Neural progenitor cell (in vitro differentiated cells): ENCODE data around the gene CDC14C. TPM values are rescaled to one million over a fixed set of nuclear protein-coding genes. Genes with fewer than 3 reads are reported as not detected.
A peak's percentile ranks its signal among the peaks of the same experiment; 100 is the strongest.

Source experiments
- DNase-seq: peaks from one replicate; pipeline ENCODE4 v3.0.0-alpha.2; 2016; ENCODE audit warnings: low spot score
- H2AFZ ChIP-seq: fragments of 200-600 bp; sonication (generic); replicated peaks from 2 replicates; pipeline ENCODE4 v1.6.1; 2016; ENCODE audit warnings: antibody characterized with exemption
- H3F3A ChIP-seq: fragments of 200-600 bp; sonication (generic); 2 replicates; pipeline ENCODE4 v1.6.1; 2016; ENCODE audit warnings: antibody characterized with exemption, low read depth
- H3K27ac ChIP-seq: fragments of 200-600 bp; sonication (generic); 2 replicates; pipeline ENCODE4 v1.5.1; 2016; ENCODE audit warnings: mild to moderate bottlenecking
- H3K27me3 ChIP-seq: fragments of 200-600 bp; sonication (generic); 2 replicates; pipeline ENCODE4 v1.6.1; 2016; ENCODE audit warnings: mild to moderate bottlenecking, moderate library complexity
- H3K36me3 ChIP-seq: fragments of 200-600 bp; sonication (generic); 2 replicates; pipeline ENCODE4 v1.5.1; 2016
- H3K4me1 ChIP-seq: fragments of 200-600 bp; sonication (generic); 2 replicates; pipeline ENCODE4 v1.6.1; 2016; ENCODE audit warnings: mixed run types
- H3K4me2 ChIP-seq: fragments of 200-600 bp; sonication (generic); 2 replicates; pipeline ENCODE4 v1.6.1; 2016
- H3K4me3 ChIP-seq: fragments of 200-600 bp; sonication (generic); 2 replicates; pipeline ENCODE4 v1.5.1; 2016
- H3K79me2 ChIP-seq: fragments of 200-600 bp; sonication (generic); 2 replicates; pipeline ENCODE4 v1.6.1; 2016; ENCODE audit warnings: low read depth
- H3K9ac ChIP-seq: fragments of 200-600 bp; sonication (generic); 2 replicates; pipeline ENCODE4 v1.6.1; 2016
- H3K9me3 ChIP-seq: fragments of 200-600 bp; sonication (generic); 2 replicates; pipeline ENCODE4 v1.5.1; 2016; ENCODE audit warnings: low read depth
- H4K20me1 ChIP-seq: fragments of 200-600 bp; sonication (generic); 2 replicates; pipeline ENCODE4 v1.6.1; 2016; ENCODE audit warnings: low read depth
- H3K27ac Mint-ChIP-seq: 3 replicates; pipeline ENCODE4 v1.8.0; 2021; ENCODE audit warnings: mixed read lengths
- H3K27me3 Mint-ChIP-seq: 2 replicates; pipeline ENCODE4 v1.8.0; 2022; ENCODE audit warnings: low read depth, mild to moderate bottlenecking, inconsistent platforms, moderate library complexity, mixed read lengths; ENCODE audit not compliant: insufficient read depth
- H3K36me3 Mint-ChIP-seq: 3 replicates; pipeline ENCODE4 v1.8.0; 2021; ENCODE audit warnings: mixed read lengths
- H3K4me1 Mint-ChIP-seq: 3 replicates; pipeline ENCODE4 v1.8.0; 2021; ENCODE audit warnings: mixed read lengths
- H3K4me3 Mint-ChIP-seq: 3 replicates; pipeline ENCODE4 v1.8.0; 2021; ENCODE audit warnings: mild to moderate bottlenecking, moderate library complexity, mixed read lengths
- H3K9me3 Mint-ChIP-seq: 3 replicates; pipeline ENCODE4 v1.8.0; 2020; ENCODE audit warnings: mixed read lengths
- CTCF ChIP-seq: fragments of 200-600 bp; sonication (generic); IDR thresholded peaks from 2 replicates; pipeline ENCODE4 v1.5.1; 2017; ENCODE audit warnings: antibody characterized with exemption, mild to moderate bottlenecking
- EZH2 ChIP-seq: fragments of 200-600 bp; sonication (generic); IDR thresholded peaks from 2 replicates; pipeline ENCODE4 v1.6.1; 2017; ENCODE audit warnings: antibody characterized with exemption, mild to moderate bottlenecking, moderate library complexity
- EZH2phosphoT487 ChIP-seq: fragments of 200-600 bp; sonication (generic); IDR thresholded peaks from 2 replicates; pipeline ENCODE4 v1.6.1; 2017; ENCODE audit warnings: antibody characterized with exemption
- total RNA-seq: library from RNA; depleted of rRNA; stranded (reverse); fragments of >200 nt; gene quantifications from 2 replicates; pipeline ENCODE4 v1.2.3, GENCODE V29; 2015; ENCODE audit warnings: low replicate concordance

Gene CDC14C
- total RNA-seq, 1 donor from 2014 or later = 0.54 TPM

- no peak overlapping the region for H2AFZ ChIP-seq
- H4K20me1 ChIP-seq = no peaks in the 10 kb centered on the region
- H3K27ac ChIP-seq = no peak overlapping the region
- peaks cover 3% of the 10 kb centered on the region for H3K4me1 Mint-ChIP-seq
- H3K36me3 Mint-ChIP-seq = no peaks in the 10 kb centered on the region
- DNase-seq = no peak
- H3K79me2 ChIP-seq = no peaks in the 10 kb centered on the region
- no peak overlapping the region for H3K9ac ChIP-seq
- no peak overlapping the region for H3K27ac Mint-ChIP-seq
- H3K27me3 Mint-ChIP-seq = no peaks in the 10 kb centered on the region
- no peak overlapping the region for H3K4me2 ChIP-seq
- H3K36me3 ChIP-seq = no peaks in the 10 kb centered on the region
- no peaks in the 10 kb centered on the region for H3F3A ChIP-seq
- TF ChIP-seq EZH2 = no peak
- no peak for TF ChIP-seq EZH2phosphoT487
- no peak for TF ChIP-seq CTCF
- no peaks in the 10 kb centered on the region for H3K27me3 ChIP-seq
- H3K4me1 ChIP-seq = no peaks in the 10 kb centered on the region
- no peaks in the 10 kb centered on the region for H3K9me3 ChIP-seq
- no peak overlapping the region for H3K4me3 ChIP-seq
- no peak overlapping the region for H3K4me3 Mint-ChIP-seq
- no peaks in the 10 kb centered on the region for H3K9me3 Mint-ChIP-seq
Observed at GRCh38 chr7:48931481-48931880, 7.1 kb downstream of the CDC14C start.

- Histone ChIP-seq H3K27ac (no peak overlapping the region), H3K36me3 (no peaks in the 10 kb centered on the region), H3F3A (no peaks in the 10 kb centered on the region), H3K9ac (no peak overlapping the region), H4K20me1 (no peaks in the 10 kb centered on the region), H3K79me2 (no peaks in the 10 kb centered on the region), H3K4me2 (no peak overlapping the region), H3K4me3 (no peak overlapping the region), H3K27me3 (no peaks in the 10 kb centered on the region), H3K9me3 (no peaks in the 10 kb centered on the region), H3K4me1 (no peaks in the 10 kb centered on the region), H2AFZ (no peak overlapping the region)
- Mint-ChIP-seq H3K4me1 (peaks cover 3% of the 10 kb centered on the region), H3K36me3 (no peaks in the 10 kb centered on the region), H3K9me3 (no peaks in the 10 kb centered on the region), H3K27ac (no peak overlapping the region), H3K4me3 (no peak overlapping the region), H3K27me3 (no peaks in the 10 kb centered on the region)
- TF ChIP-seq CTCF = no peak
- TF ChIP-seq EZH2 = no peak
- TF ChIP-seq EZH2phosphoT487 = no peak
- no peak for DNase-seq
Observed at GRCh38 chr7:48932126-48932910, 8.0 kb downstream of the CDC14C start.

GRCh38 chr7:48933549-48934085, 9.3 kb downstream of the CDC14C start:
- Mint-ChIP-seq H3K27me3 (no peaks in the 10 kb centered on the region), H3K27ac (no peak overlapping the region), H3K9me3 (no peaks in the 10 kb centered on the region), H3K36me3 (no peaks in the 10 kb centered on the region), H3K4me3 (no peak overlapping the region), H3K4me1 (peaks cover 3% of the 10 kb centered on the region)
- no peak overlapping the region for H3K9ac ChIP-seq
- H3K4me2 ChIP-seq = no peak overlapping the region
- H2AFZ ChIP-seq = peak overlapping the region; percentile 26
- no peak for DNase-seq
- no peaks in the 10 kb centered on the region for H3F3A ChIP-seq
- no peak overlapping the region for H3K27ac ChIP-seq
- H4K20me1 ChIP-seq = no peaks in the 10 kb centered on the region
- no peaks in the 10 kb centered on the region for H3K9me3 ChIP-seq
- no peaks in the 10 kb centered on the region for H3K27me3 ChIP-seq
- no peak for TF ChIP-seq EZH2phosphoT487
- no peak for TF ChIP-seq CTCF
- TF ChIP-seq EZH2 = no peak
- H3K79me2 ChIP-seq = no peaks in the 10 kb centered on the region
- H3K36me3 ChIP-seq = no peaks in the 10 kb centered on the region
- H3K4me3 ChIP-seq = no peak overlapping the region
- H3K4me1 ChIP-seq = no peaks in the 10 kb centered on the region
